HG03439 (cell line): ENCODE measurements around the gene LRFN4.

Source experiments
- ATAC-seq: cut with Tn5 transposase; IDR thresholded peaks from one replicate; pipeline ENCODE4 v1.9.1; 2021; ENCODE audit warnings: mild to moderate bottlenecking, moderate library complexity; ENCODE audit not compliant: unreplicated experiment

LRFN4 gene

DNA sequence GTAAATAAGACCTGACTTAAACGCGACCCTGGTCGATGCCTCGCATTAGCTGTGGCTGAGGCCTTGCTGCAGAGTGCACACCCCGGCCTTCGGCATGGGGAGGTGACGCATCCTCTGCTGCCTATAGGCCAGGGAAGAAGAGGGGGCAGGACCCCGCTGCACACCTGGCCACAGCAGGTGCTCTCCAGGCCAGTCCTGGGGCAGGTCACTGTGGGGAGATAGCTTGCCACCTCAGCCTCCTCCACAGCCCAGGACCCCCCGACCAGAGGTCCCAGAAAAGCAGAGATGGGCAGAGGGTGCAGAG is 12.7 kb downstream of the LRFN4 start:
- ATAC-seq: no peak

DNA sequence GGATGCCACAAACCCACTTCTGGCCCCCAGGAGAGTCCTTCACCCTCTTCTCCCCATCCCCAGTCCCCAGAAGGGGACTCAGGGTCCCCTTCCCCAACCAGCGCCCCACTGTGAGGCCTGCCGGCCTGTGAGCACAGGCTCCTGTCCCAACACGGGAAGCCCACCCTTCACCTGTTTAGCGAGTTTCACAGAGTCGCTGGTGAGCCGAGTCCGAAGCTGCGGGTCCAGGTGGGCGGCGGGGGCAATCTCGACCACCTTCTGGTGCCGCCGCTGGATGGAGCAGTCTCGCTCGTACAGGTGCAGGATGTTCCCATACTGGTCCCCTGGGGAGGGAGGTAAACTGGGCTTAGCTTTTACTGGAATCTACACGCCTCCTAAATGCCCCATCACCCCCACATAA is 13.3 kb downstream of the LRFN4 start:
- no peak for ATAC-seq

- no peak for ATAC-seq
Measured at GRCh38 chr11:66870616-66871520, 14.0 kb downstream of the LRFN4 start.

- no peak for ATAC-seq
Measured at GRCh38 chr11:66871521-66871901, 14.6 kb downstream of the LRFN4 start.

DNA sequence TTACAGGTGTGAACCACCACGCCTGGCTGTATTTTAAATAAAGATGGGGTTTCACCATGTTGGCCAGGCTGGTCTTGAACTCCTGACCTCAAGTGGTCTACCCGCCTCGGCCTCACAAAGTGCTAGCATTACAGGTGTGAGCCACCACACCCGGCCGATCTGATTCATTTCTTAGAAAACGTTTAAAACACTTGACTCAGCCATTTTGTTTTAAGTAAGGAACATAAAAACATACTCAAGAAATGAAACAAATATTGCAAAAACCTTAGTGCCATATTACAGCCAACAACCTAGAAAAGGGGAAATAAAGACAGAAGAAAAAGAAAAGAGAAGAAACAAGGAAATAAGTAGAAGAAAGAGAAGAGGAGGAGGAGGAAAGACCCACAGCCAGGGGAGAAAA is 17.4 kb downstream of the LRFN4 start:
- no peak for ATAC-seq

GRCh38 chr11:66875378-66875777 is 18.5 kb downstream of the LRFN4 start:
- no peak for ATAC-seq

DNA sequence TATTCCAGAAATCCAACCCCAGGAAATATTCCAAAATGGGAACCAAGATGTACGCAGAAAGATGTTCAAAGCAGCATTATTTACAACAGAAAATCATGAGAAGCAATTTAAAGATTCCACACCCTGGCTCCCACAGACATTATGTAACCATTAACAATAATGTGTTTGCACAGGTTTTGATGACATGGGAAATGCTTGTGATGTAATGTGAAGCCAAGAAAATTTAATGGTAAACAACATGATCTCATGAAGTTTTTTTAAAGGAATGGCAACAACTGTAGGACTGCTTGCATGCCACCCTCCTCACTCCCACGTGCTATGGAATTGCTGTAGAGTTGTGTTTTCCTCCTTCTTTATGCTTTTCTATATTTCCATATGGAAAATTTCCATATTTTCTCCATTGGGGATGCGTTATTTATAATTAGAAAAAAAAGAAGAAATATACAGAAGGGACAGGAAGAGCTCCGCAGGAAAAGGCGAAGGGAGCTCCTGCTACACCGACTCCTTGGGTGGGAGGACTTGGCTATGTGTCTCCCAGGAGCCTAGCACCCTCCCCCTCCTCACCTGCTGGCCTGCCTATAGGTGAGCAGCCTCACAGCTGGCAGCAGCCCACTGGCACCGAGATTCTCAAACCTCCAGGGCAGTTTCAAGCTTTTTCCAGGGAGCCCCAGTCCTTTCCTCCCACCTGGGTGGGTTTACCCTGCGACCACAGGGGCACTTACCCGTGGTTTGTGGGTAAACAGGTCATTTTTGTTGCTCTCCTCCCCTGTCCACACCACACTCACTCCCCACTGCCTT is 20.9 kb downstream of the LRFN4 start:
- ATAC-seq: no peak

DNA sequence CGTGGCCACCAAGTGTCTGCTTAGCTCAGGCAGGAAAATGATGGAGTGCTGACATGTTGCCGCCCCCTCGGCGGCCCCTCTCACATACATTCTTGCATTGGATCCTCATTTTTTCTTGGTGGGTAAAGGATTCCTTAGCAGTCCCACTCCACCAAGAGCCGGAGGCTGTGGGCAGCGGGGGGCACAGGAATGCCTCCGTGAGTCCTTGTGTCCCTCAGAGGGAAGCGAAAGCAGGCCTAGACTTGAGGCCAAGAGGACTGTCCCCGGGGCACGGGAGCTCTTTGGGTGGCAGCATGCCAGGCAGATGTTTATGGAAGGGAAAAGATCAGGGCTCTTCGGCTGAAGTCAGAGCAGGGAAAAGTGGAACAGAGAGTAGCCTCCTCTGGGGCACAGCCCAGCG is 21.6 kb downstream of the LRFN4 start:
- ATAC-seq: no peak

- no peak for ATAC-seq
Measured at GRCh38 chr11:66879000-66879399, 22.1 kb downstream of the LRFN4 start.

DNA sequence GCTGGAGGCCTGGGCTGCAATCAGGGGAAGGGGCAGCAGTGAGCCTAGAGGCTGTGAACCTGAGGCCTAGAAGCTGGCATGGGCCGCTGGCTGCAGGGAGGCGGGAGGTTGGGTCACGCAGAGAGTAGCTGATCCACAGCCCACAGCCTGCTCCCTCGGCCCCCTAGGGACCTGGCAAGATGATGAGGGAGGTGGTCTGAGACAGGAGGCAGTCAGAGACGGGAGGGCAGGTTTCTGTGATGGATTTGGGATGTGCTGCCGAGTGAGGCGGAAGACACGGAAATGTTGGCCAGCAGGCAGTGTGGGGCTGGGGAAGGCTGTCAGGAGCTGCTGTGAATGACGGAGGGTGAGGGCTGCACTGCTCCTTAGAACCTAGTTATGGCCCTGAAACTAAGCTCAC is 22.7 kb downstream of the LRFN4 start:
- ATAC-seq: no peak

DNA sequence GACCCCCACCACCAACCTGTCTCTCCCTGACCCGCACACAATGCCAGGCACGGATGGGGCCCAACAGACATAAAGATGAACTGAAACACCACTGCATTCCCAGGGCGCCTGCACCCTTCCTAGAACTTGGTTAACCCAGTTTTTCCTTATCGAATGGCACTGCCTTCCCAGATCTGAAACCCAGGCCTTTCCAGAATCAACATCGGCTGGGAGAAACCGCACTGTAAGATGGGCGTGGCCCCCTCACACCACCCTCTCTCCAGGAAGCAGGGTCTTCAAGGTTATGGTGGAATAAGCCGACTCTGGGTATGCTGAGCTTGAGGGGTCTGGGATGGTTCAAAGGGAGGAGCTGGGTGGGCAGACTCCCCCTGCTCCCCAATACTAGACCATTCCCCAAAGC is 23.1 kb downstream of the LRFN4 start:
- ATAC-seq: no peak

DNA sequence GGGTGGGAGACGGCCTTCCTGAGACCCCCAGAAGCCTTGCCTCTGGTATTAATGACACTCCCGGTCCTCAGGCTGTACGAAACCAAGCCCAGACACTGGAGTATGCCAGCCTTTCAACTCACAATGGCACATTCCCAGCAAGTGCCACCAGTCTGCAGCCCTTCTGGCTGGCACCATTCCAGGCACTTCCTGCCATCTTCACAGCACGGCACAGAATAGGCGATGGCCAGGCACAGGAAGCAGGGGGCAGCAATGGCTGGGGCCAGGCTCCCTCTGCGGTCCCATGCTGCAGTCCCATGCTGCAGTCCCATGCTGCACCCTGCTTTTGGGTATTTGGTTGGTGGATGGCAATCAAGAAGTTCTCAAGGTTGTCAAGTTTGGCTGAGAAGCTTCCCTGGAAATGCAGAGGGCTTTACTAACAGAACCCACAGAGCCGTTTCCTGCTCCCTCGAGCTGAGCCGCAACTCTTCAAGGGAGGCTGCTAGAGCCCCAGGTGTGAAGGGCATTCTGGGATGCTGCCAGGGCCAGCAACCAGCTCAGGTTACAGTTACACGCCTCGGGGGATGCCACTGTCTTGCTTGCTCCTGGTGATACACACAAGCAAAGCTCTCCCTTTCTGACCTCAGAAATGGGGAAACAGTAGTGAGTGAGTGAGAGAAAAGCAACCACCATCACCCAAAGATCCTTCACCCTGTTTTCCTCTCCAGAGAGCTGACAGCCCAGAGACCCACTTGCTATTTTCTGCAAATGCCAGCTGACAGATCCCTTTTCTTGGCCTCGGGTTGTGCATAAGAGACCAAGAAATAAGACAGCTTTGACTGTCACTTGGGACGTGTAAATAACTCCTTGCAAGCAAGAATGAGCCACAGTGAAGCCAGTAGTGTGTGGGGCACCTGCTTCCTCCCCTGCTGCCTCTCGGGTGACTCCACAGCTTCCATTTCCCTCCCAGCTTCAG is 23.9 kb downstream of the LRFN4 start:
- ATAC-seq: no peak

DNA sequence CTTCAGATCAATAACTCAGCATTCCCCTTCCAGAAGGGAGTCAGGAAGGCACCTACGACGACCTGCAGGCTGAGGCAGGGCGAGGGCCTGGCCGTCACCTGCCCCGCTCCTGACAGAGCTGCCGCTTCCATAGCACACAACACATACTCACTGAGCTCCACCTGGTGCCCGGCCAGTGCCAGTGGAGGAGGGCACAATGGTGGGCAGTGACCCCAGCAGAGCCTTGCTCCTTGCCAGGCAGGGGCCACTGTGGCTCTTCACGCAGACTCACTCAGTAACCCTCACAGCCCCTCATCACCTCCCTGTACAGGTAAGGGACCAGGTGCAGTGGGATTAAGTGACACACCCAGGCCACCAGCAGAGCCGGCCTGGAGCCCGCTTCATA is 24.6 kb downstream of the LRFN4 start:
- ATAC-seq: no peak

GRCh38 chr11:66881927-66882452 is 25.1 kb downstream of the LRFN4 start:
- no peak for ATAC-seq

DNA sequence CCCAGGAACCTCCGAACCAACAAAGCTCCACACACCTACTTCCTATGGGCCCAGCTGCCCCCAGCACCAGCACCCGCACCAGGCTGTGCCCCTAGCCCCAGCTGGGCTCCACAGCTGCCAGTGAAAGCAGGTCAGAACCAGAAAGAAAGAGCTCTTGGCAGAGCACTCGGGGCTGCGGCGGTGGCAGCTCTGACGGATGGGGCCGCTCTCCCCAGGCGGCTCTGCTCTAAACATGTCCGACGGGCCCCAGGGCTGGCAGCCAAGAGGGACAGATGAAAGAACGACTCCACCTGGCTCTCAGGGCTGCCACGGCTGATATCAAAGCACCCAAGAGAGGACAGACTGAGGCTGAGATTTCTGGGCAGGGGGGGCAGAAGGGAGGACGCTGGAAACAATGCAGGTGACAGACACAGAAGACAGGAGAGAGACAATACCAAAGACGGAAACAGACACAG is 25.7 kb downstream of the LRFN4 start:
- ATAC-seq: no peak

- no peak for ATAC-seq
Measured at GRCh38 chr11:66883016-66883965, 26.4 kb downstream of the LRFN4 start.

DNA sequence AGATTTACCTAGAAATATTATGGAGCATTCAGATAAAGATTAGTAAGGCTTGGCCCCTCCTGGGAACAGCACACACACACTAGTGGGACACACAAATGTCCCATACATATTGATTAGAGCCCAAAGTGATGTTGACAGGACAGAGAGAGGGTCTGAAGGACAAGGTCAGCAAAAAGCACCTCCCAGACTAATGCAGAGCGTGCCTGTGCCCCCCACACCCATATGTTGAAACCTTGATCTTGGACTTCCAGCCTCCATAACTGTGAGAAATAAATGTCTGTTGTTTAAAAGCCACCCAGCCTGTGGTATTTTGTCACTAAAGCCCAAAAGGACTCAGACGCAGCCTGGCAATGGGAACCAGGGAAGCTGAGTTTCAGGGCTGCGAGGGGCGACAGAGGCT is 27.6 kb downstream of the LRFN4 start:
- ATAC-seq: no peak

GRCh38 chr11:66885469-66885868 is 28.6 kb downstream of the LRFN4 start:
- no peak for ATAC-seq

DNA sequence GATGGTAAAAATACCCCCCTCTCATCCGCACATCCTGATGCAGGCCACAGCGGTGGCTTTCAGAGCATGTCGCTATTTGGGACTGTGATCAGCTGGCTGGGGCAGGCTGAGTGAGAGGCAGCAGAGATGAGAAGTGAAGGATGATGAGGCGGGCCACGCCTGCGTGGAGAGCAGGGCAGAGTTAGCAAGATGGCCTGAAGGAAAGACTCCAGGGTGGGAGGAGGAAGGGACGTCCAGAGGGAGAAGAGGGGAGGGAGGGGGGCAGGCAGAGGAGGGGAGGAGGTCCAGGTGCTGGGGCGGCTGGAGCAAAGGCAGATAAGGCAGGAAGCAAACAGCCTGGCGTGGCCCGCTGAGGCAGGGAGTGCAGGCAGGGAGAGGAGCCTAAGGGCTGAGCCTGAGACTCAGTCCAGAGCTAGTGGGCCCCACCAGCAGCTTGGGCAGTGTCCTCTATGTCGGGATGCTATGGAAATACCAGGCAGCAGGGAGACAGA is 29.1 kb downstream of the LRFN4 start:
- no peak for ATAC-seq
